Measurements from ENCODE around the gene CUL7. TPM values are rescaled to one million over a fixed set of nuclear protein-coding genes. Genes with fewer than 3 reads are reported as not detected.

The CUL7 gene
- polyA plus RNA-seq, 1 donor (not counting 4 experiments of a cell fraction or from before 2014, with no cell fraction given) = 8.1 TPM

DNA sequence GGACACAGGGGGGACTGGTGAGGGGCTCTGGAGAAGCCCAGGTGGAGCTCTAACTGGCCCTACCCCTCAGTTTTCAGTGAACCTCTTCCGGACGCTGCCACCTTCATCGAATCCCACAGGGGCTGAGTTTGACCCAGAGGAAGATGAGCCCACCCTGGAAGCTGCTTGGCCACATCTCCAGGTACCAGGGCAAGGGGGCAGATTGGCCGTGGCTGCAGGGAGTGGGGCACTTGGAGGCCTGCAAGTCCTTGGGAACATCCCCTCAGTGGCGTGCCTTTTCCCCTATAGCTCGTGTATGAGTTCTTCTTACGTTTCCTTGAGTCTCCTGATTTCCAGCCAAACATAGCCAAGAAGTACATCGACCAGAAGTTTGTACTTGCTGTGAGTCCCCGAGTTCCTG lies 46.5 kb downstream of the CUL7 start:
- TF ChIP-seq EZH2 (IDR thresholded peaks at IDR 0.05; ENCODE audit: low read length) = no peak
- TF ChIP-seq, protein P1, sequence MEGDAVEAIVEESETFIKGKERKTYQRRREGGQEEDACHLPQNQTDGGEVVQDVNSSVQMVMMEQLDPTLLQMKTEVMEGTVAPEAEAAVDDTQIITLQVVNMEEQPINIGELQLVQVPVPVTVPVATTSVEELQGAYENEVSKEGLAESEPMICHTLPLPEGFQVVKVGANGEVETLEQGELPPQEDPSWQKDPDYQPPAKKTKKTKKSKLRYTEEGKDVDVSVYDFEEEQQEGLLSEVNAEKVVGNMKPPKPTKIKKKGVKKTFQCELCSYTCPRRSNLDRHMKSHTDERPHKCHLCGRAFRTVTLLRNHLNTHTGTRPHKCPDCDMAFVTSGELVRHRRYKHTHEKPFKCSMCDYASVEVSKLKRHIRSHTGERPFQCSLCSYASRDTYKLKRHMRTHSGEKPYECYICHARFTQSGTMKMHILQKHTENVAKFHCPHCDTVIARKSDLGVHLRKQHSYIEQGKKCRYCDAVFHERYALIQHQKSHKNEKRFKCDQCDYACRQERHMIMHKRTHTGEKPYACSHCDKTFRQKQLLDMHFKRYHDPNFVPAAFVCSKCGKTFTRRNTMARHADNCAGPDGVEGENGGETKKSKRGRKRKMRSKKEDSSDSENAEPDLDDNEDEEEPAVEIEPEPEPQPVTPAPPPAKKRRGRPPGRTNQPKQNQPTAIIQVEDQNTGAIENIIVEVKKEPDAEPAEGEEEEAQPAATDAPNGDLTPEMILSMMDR (optimal IDR thresholded peaks at IDR 0.05 in 1 of 3, IDR thresholded peaks at IDR 0.05 in 1 of 3, conservative IDR thresholded peaks at IDR 0.05 in 1 of 3; ENCODE audit: extremely low read depth in 1 of 3, insufficient read depth in 2 of 3, low read length in 3 of 3) = no peak
- no peak overlapping the region for H3K4me2 ChIP-seq (ENCODE audit: control insufficient read depth, extremely low read depth, insufficient read depth, low read depth, low read length)
- no peak overlapping the region for H3K27ac ChIP-seq (ENCODE audit: control insufficient read depth, insufficient read depth, low read length)
- H3K36me3 ChIP-seq (ENCODE audit: control insufficient read depth in 2 of 2, extremely low read depth in 1 of 2, insufficient read depth in 2 of 2, low read length in 2 of 2) = peaks cover 30 to 38% of the 10 kb centered on the region in 2 experiments
- dilution Hi-C loops (cut with MboI; ENCODE audit: extremely low pct_ligation_motif_present, low sequenced_read_pairs) = no loop called here
- no peak overlapping the region for H3K4me3 ChIP-seq (ENCODE audit: control insufficient read depth in 2 of 3, extremely low read depth in 1 of 3, insufficient read depth in 2 of 3, low read depth in 1 of 3, low read length in 3 of 3)
- no peak for FAIRE-seq
- peaks cover 1% of the 10 kb centered on the region for H3K79me2 ChIP-seq (ENCODE audit: control insufficient read depth, insufficient read depth, low read length)
- H3K9me3 ChIP-seq (ENCODE audit: control insufficient read depth, low read depth, low read length) = no peaks in the 10 kb centered on the region
- H2AFZ ChIP-seq (ENCODE audit: control insufficient read depth, low read length) = no peak overlapping the region
- H4K20me1 ChIP-seq (ENCODE audit: control insufficient read depth, extremely low read depth, insufficient read depth, low read length) = no peaks in the 10 kb centered on the region
- no peaks in the 10 kb centered on the region for H3K4me1 ChIP-seq (ENCODE audit: control insufficient read depth, extremely low read depth, insufficient read depth, low read length)
- no peaks in the 10 kb centered on the region for H3K9me1 ChIP-seq (ENCODE audit: control insufficient read depth, extremely low read depth, insufficient read depth, low read length)
- no peak for DNase-seq (ENCODE audit: low read depth, low spot score)
- no peaks in the 10 kb centered on the region for H3K27me3 ChIP-seq (ENCODE audit: control insufficient read depth, extremely low read depth, insufficient read depth, low read length)
- no peak overlapping the region for H3K9ac ChIP-seq (ENCODE audit: control insufficient read depth, extremely low read depth, insufficient read depth, low read length)

DNA sequence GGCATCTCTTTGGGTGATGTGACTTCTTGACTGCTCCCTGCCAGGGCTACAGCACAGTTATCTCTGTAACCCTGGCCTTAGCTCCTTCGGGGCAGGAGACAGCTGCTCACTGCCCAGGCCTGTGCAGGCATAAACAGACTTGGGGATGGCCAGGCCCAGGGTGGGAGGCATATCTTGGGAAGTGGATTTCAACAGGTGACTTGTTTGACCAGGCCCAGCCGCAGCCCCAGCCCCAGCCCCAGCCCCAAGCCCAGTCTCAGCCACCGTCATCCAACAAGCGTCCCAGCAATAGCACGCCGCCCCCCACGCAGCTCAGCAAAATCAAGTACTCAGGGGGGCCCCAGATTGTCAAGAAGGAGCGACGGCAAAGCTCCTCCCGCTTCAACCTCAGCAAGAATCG lies 47.4 kb downstream of the CUL7 start:
- dilution Hi-C loops (cut with MboI; ENCODE audit: extremely low pct_ligation_motif_present, low sequenced_read_pairs) = no loop called here
- Histone ChIP-seq H2AFZ (ENCODE audit: control insufficient read depth, low read length) (no peak overlapping the region), H3K4me3 (ENCODE audit: control insufficient read depth in 2 of 3, extremely low read depth in 1 of 3, insufficient read depth in 2 of 3, low read depth in 1 of 3, low read length in 3 of 3) (no peak overlapping the region), H3K9ac (ENCODE audit: control insufficient read depth, extremely low read depth, insufficient read depth, low read length) (no peak overlapping the region), H3K4me2 (ENCODE audit: control insufficient read depth, extremely low read depth, insufficient read depth, low read depth, low read length) (no peak overlapping the region), H3K9me1 (ENCODE audit: control insufficient read depth, extremely low read depth, insufficient read depth, low read length) (no peaks in the 10 kb centered on the region), H3K36me3 (ENCODE audit: control insufficient read depth in 2 of 2, extremely low read depth in 1 of 2, insufficient read depth in 2 of 2, low read length in 2 of 2) (peaks cover 28 to 30% of the 10 kb centered on the region in 2 experiments), H3K4me1 (ENCODE audit: control insufficient read depth, extremely low read depth, insufficient read depth, low read length) (no peaks in the 10 kb centered on the region), H3K27me3 (ENCODE audit: control insufficient read depth, extremely low read depth, insufficient read depth, low read length) (no peaks in the 10 kb centered on the region), H3K9me3 (ENCODE audit: control insufficient read depth, low read depth, low read length) (no peaks in the 10 kb centered on the region), H3K79me2 (ENCODE audit: control insufficient read depth, insufficient read depth, low read length) (no peaks in the 10 kb centered on the region), H3K27ac (ENCODE audit: control insufficient read depth, insufficient read depth, low read length) (no peak overlapping the region), H4K20me1 (ENCODE audit: control insufficient read depth, extremely low read depth, insufficient read depth, low read length) (no peaks in the 10 kb centered on the region)
- FAIRE-seq (no peak), DNase-seq (ENCODE audit: low read depth, low spot score) (no peak)
- TF ChIP-seq, protein P1 (optimal IDR thresholded peaks at IDR 0.05 in 1 of 3, IDR thresholded peaks at IDR 0.05 in 1 of 3, conservative IDR thresholded peaks at IDR 0.05 in 1 of 3; ENCODE audit: extremely low read depth in 1 of 3, insufficient read depth in 2 of 3, low read length in 3 of 3) = no peak
- no peak for TF ChIP-seq EZH2 (IDR thresholded peaks at IDR 0.05; ENCODE audit: low read length)

All from keratinocyte (primary cell).